HCT116 (cell line): ENCODE results near the gene GARS1. TPM values are rescaled to one million over a fixed set of nuclear protein-coding genes. Genes with fewer than 3 reads are reported as not detected.

Source experiments
- ATAC-seq: fragments of 200-7000 bp; cut with Tn5 transposase; 2 replicates; pipeline ENCODE4 v1.9.1; 2020; ENCODE audit warnings: mild to moderate bottlenecking, moderate library complexity
- BruUV-seq: library from RNA; stranded (reverse); fragments of 400-500 nt; replicated peaks from 2 replicates; lab custom pipeline; 2021; lab: Mats Ljungman, UMichigan
- CTCF ChIA-PET: fragments of 300-600 bp; sonication (Branson Sonifier 250); formaldehyde crosslinking; loops from one replicate; lab custom pipeline; 2021; ENCODE audit warnings: antibody characterized with exemption; lab: Charles Lee
- POLR2A ChIA-PET: fragments of 300-600, 350-600 bp; sonication (Branson Sonifier 250); formaldehyde crosslinking; loops from one replicate; lab custom pipeline; 2021; ENCODE audit warnings: antibody characterized with exemption; lab: Charles Lee
- RAD21 ChIA-PET, 2 experiments: fragments of 300-600 bp; sonication (Branson Sonifier 250); formaldehyde crosslinking; loops; one replicate each; lab custom pipeline; 2023; ENCODE audit warnings: low total read pairs in 2 of 2; ENCODE audit not compliant: uncharacterized antibody in 2 of 2, unreplicated experiment in 2 of 2, low non-redundant PET in 1 of 2; lab: Charles Lee
- DNase-seq: peaks from one replicate; pipeline ENCODE4 v3.0.0-alpha.2; 2010; ENCODE audit warnings: low read depth, low spot score
- H2AFZ ChIP-seq: fragments of 200-600 bp; shearing (Covaris generic), sonication (generic); 2 replicates; pipeline ENCODE4 v1.6.1; 2017; ENCODE audit warnings: low read depth, mixed run types, mixed read lengths, antibody characterized with exemption, low read length; ENCODE audit not compliant: poor library complexity, severe bottlenecking
- H3K27ac ChIP-seq: 2 replicates; pipeline ENCODE4 v1.5.1; 2012; ENCODE audit warnings: low read depth, low read length
- H3K27me3 ChIP-seq: fragments of 200-600 bp; sonication (generic); 2 replicates; pipeline ENCODE4 v1.6.1; 2016; ENCODE audit warnings: mixed run types, low read length, mixed read lengths; ENCODE audit not compliant: insufficient read depth
- H3K36me3 ChIP-seq, 2 experiments: fragments of 200-500 bp in 1 of 2; fragments of 200-600 bp in 1 of 2; sonication (Bioruptor generic) in 1 of 2; sonication (generic) in 1 of 2; 2 replicates each; pipeline versions ENCODE4 v1.5.1 to v1.6.1; 2014 to 2016; ENCODE audit warnings: low read length in 2 of 2, inconsistent platforms in 1 of 2, mixed read lengths in 1 of 2, mixed run types in 1 of 2; ENCODE audit not compliant: insufficient read depth in 2 of 2, control insufficient read depth in 1 of 2
- H3K4me1 ChIP-seq, 2 experiments: fragments of 200-600 bp in 1 of 2; sonication (generic) in 1 of 2; 2 replicates each; pipeline versions ENCODE4 v1.5.1 to v1.6.1; 2012 to 2017; ENCODE audit warnings: low read length in 2 of 2, inconsistent platforms in 1 of 2, mild to moderate bottlenecking in 1 of 2, mixed read lengths in 1 of 2, mixed run types in 1 of 2, moderate library complexity in 1 of 2; ENCODE audit not compliant: insufficient read depth in 2 of 2, control insufficient read depth in 1 of 2
- H3K4me2 ChIP-seq: fragments of 200-600 bp; sonication (generic); 2 replicates; pipeline ENCODE4 v1.6.1; 2017; ENCODE audit warnings: mixed run types, low read length, mixed read lengths
- H3K4me3 ChIP-seq, 2 experiments: fragments of 200-600 bp in 1 of 2; sonication (generic) in 1 of 2; replicated peaks in 1 of 2; 2 replicates each; pipeline ENCODE4 v1.5.1; 2011 to 2016; ENCODE audit warnings: low read length in 2 of 2, control low read depth in 1 of 2, low read depth in 1 of 2, mild to moderate bottlenecking in 1 of 2, mixed read lengths in 1 of 2, mixed run types in 1 of 2
- H3K79me2 ChIP-seq: fragments of 200-600 bp; sonication (generic); 2 replicates; pipeline ENCODE4 v1.6.1; 2017; ENCODE audit warnings: mild to moderate bottlenecking, mixed run types, low read length, moderate library complexity, mixed read lengths; ENCODE audit not compliant: insufficient read depth
- H3K9ac ChIP-seq: fragments of 200-600 bp; sonication (generic); 2 replicates; pipeline ENCODE4 v1.6.1; 2016; ENCODE audit warnings: low read length, mixed read lengths
- H3K9me2 ChIP-seq: fragments of 200-600 bp; sonication (generic), shearing (Covaris generic); 2 replicates; pipeline ENCODE4 v1.6.1; 2017; ENCODE audit warnings: mixed run types, mild to moderate bottlenecking, moderate library complexity; ENCODE audit not compliant: insufficient read depth
- H3K9me3 ChIP-seq, 2 experiments: fragments of 200-500 bp in 1 of 2; fragments of 200-600 bp in 1 of 2; sonication (Bioruptor generic) in 1 of 2; sonication (generic) in 1 of 2; 2 replicates each; pipeline ENCODE4 v1.6.1; 2014 to 2017; ENCODE audit warnings: low read length in 2 of 2, mixed read lengths in 2 of 2, inconsistent platforms in 1 of 2, low read depth in 1 of 2, mild to moderate bottlenecking in 1 of 2, mixed run types in 1 of 2, moderate library complexity in 1 of 2; ENCODE audit not compliant: control insufficient read depth in 1 of 2, insufficient read depth in 1 of 2
- H4K20me1 ChIP-seq: fragments of 200-600 bp; sonication (generic), shearing (Covaris generic); 2 replicates; pipeline ENCODE4 v1.6.1; 2017; ENCODE audit warnings: mixed run types, mild to moderate bottlenecking, moderate library complexity; ENCODE audit not compliant: insufficient read depth
- EGR1 ChIP-seq: IDR thresholded peaks from 2 replicates; pipeline ENCODE4 v1.6.1; 2012; ENCODE audit warnings: low read depth
- EZH2 ChIP-seq: fragments of 200-600 bp; sonication (generic); IDR thresholded peaks from 2 replicates; pipeline ENCODE4 v1.6.1; 2017; ENCODE audit warnings: antibody characterized with exemption, mixed run types
- REST ChIP-seq: IDR thresholded peaks from 2 replicates; pipeline ENCODE4 v1.6.1; 2012; ENCODE audit warnings: low read depth
- SP1 ChIP-seq: IDR thresholded peaks from 2 replicates; pipeline ENCODE4 v1.6.1; 2012; ENCODE audit warnings: low read depth
- TCF7L2 ChIP-seq: IDR thresholded peaks from 2 replicates; pipeline ENCODE4 v1.7.0; 2011; ENCODE audit warnings: borderline replicate concordance, inconsistent platforms; ENCODE audit not compliant: insufficient read depth, insufficient read length; ENCODE audit errors: extremely low read depth
- YY1 ChIP-seq: IDR thresholded peaks from 2 replicates; pipeline ENCODE4 v1.6.1; 2011; ENCODE audit warnings: low read length, low read depth, moderate library complexity, mild to moderate bottlenecking; ENCODE audit not compliant: insufficient replicate concordance; ENCODE audit errors: extremely low read depth
- ZBTB33 ChIP-seq: IDR thresholded peaks from 2 replicates; pipeline ENCODE4 v1.6.1; 2011; ENCODE audit warnings: mild to moderate bottlenecking, low read length, moderate library complexity; ENCODE audit not compliant: insufficient replicate concordance; ENCODE audit errors: extremely low read depth
- intact Hi-C: fragments of 100-400 bp; cut with micrococcal nuclease; formaldehyde crosslinking; loops from 2 replicates; pipeline ENCODE4 v1.10.0; 2022
- total RNA-seq: library from RNA; stranded (reverse); gene quantifications from one replicate; pipeline ENCODE4 v1.2.1, GENCODE V29; 2021; ENCODE audit not compliant: unreplicated experiment

GARS1 gene
- total RNA-seq, 1 experiment from 2014 or later, result 329 TPM

DNA sequence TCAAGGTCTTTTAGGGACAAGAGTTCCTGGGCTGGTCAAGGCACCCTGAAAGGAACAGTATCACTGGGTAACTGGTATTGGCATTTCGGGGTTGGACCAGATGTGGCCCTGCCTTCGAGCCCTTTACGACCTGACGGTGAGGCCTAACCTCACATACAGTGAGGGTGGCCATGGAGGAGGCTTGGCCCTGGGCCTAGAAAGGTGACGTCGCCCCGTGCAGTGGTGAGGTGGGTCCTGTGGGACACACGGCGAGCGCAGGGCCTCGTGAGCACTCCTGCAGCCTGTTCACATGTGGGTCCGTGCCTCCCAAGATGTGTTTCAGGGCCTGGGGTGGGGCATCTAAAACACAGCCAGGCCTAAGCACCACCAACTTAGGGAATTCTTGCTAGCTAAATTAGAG is 51.5 kb downstream of the GARS1 start:
- Histone ChIP-seq H3K9me2 (no peaks in the 10 kb centered on the region), H3K9me3 (no peaks in the 10 kb centered on the region), H2AFZ (no peak overlapping the region), H3K4me1 (no peaks in the 10 kb centered on the region), H3K27me3 (no peaks in the 10 kb centered on the region), H3K4me2 (no peak overlapping the region), H3K9ac (no peak overlapping the region), H4K20me1 (no peaks in the 10 kb centered on the region; the same call in 1 of the 2 replicates), H3K79me2 (no peaks in the 10 kb centered on the region), H3K4me3 (no peak overlapping the region), H3K27ac (no peak overlapping the region), H3K36me3 (peaks cover 0 to 2% of the 10 kb centered on the region in 2 experiments; a peak in 2 of 4 replicates)
- no TSS peak for BruUV-seq
- no peak for DNase-seq
- RAD21 ChIA-PET, result no interaction called here
- intact Hi-C loops, result no loop called here
- no peak for TF ChIP-seq YY1
- no peak for TF ChIP-seq ZBTB33
- no peak for TF ChIP-seq REST
- TF ChIP-seq EZH2, result no peak
- TF ChIP-seq EGR1, result no peak
- no peak for TF ChIP-seq SP1
- no peak for TF ChIP-seq TCF7L2
- ATAC-seq, result no peak
- CTCF ChIA-PET, result no interaction called here
- POLR2A ChIA-PET, result no interaction called here
